H54 (cell line): Measurements from ENCODE around the gene ASPG.

Experiments used
- DNase-seq: peaks from one replicate; pipeline ENCODE4 v3.0.0; 2011; ENCODE audit warnings: low spot score, mixed read lengths; ENCODE audit not compliant: insufficient read length
- FAIRE-seq: peaks from 3 replicates; lab custom pipeline; 2011; peaks lifted over from hg19 to GRCh38; lab: Jason Lieb, UNC
- POLR2A ChIP-seq: IDR thresholded peaks from 2 replicates; pipeline ENCODE4 v1.6.1; 2011; ENCODE audit warnings: low read depth, mild to moderate bottlenecking, low read length

ASPG gene

GRCh38 chr14:104117341-104118005, 32.0 kb downstream of the ASPG start:
- FAIRE-seq (no peak), DNase-seq (no peak)
- TF ChIP-seq POLR2A = no peak

GRCh38 chr14:104118006-104118844, 32.7 kb downstream of the ASPG start:
- no peak for FAIRE-seq
- TF ChIP-seq POLR2A = no peak
- DNase-seq = no peak

- no peak for FAIRE-seq
- no peak for DNase-seq
- TF ChIP-seq POLR2A = no peak
Observed at GRCh38 chr14:104119119-104119487, 33.6 kb downstream of the ASPG start.

DNA sequence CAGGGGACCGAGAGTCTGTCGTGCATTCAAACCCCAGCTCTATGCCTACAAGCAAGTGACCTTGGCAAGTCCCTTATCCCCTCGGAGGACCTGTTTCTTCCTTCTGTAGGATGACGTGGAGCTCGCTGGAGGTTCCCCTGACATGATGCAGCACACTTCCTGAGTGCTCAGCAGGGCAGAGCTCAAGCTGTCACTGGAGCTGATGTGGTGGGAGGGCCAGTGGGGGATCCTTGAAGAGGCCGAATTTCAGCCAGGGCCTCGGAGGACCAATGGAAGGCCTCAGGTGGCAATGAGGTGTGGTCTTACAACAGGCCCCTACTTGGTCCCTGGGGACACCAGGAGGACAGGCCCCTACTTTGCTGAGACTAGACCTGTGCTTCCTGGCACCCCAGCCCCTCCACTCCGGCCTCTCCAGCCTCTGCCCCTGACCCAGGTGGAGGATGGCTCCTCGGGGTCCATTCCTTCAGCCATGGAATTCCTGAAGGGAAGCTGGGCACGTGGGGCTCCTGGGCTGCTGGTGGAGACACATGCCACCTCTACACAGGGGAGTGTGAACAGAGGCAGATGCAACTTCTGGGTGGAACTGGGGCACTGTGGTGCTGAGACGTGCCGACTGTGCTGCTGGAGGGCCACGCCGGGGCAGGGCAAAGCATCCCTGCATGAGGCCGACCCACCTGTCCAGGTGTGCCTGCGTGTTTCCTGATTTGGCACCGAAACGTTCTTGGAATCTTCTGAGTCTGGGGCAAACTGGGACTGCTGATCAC, 34.2 kb downstream of the ASPG start:
- DNase-seq (no peak), FAIRE-seq (no peak)
- no peak for TF ChIP-seq POLR2A

DNA sequence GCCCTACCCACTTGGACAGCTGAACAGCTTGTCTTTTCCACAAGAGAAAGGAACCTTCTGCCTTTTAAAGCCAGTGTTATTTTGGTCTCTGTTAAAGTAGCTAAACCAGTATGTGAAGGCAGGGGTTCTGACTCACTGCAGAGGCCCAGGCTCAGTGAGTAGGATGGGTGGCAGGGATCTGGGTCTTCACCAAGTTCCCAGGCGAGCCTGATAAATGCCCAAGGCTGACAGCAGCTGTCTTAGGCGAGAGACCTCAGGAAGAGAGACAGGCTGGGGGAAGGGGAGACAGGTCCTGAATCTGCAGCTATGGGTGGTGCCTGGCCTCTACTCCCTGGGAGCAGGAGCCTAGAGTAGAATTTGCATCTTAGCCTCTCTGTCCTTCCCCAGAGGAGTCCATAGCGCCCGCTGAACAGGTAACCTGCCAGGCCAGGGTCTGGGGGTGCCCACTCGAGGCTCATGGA, 34.8 kb downstream of the ASPG start:
- FAIRE-seq (no peak), DNase-seq (no peak)
- TF ChIP-seq POLR2A = no peak

DNA sequence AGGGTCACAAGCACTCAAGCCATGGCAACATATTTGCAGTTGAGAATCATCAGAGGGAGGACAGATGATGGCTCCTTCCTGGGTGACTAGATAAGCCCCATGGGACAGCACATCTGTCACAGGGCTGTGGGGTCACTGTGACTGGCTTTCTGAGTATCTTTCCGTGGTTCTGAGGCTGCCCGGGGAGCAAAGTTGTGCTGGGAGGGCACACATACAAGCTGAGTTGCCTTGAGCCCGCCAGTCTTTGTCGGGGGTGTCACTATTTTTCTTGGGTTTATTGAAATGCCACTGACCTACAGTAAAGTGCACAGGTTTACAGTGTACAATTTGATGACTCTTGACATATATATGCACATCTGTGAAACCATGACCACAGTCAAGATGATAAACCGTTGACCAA, 35.6 kb downstream of the ASPG start:
- no peak for FAIRE-seq
- no peak for DNase-seq
- no peak for TF ChIP-seq POLR2A

DNA sequence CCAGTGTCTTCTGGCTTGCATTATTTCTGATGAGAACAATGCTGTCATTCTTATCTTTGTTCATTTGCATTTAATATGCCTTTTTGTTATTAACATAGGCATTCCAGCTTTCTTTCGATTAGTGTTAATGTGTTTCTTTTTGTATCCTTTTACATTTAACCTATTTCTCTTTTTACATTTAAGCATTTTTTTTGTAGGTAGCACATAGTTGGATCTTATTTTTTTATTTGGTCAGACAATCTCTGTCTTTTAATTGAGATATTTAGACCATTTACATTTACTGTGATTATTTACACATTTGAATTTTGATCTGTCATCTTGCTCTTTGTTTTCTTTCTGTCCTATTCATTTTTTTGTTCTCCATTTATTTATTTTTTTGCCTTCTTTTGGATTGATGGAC, 38.4 kb downstream of the ASPG start:
- TF ChIP-seq POLR2A = no peak
- FAIRE-seq (no peak), DNase-seq (no peak)

GRCh38 chr14:104125011-104125410, 39.5 kb downstream of the ASPG start:
- DNase-seq = no peak
- no peak for FAIRE-seq
- TF ChIP-seq POLR2A = no peak

DNA sequence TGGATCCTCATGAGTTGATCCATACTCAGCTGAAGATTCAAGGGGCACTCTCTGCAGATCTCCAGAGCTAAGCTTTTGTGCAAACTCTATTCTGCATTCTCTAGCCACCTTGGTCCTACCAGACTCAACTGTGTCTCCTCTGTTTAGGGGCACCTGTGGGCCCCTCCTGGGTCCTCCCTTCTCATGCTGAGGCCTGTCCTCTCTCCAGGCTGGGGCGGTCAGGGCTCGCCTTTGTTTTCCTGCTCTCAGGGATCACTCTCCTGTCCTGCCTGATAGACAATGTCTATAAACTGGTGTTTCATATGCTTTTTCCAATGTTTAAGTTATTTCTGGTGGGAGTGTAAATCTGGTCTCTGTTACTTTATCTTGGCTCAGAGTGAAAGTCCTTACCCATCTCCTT, 41.3 kb downstream of the ASPG start:
- no peak for FAIRE-seq
- TF ChIP-seq POLR2A = no peak
- no peak for DNase-seq

- TF ChIP-seq POLR2A = no peak
- FAIRE-seq (no peak), DNase-seq (no peak)
Observed at GRCh38 chr14:104128981-104129380, 43.5 kb downstream of the ASPG start.

DNA sequence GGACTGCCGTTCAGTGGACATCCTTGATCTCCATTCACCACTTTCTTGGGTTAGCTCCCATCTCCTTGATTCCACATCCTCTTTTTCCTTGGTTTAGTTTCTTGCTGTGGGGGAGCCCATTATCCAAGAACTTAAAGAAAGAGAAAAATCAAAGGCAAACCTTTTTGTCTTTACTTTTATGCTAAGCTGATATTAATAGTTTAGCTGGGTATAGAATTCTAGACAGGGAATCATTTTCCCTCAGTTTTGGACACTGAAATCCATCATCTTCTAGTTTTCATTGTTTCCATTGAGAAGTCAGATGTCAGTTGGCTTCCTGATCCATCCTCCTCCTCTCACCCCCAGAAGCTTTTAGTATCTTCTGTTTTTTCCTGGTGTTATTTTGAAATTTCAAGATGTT, 44.1 kb downstream of the ASPG start:
- no peak for DNase-seq
- no peak for TF ChIP-seq POLR2A
- no peak for FAIRE-seq

- DNase-seq (peak; percentile 56), FAIRE-seq (no peak)
- TF ChIP-seq POLR2A = no peak
Observed at GRCh38 chr14:104130974-104131651, 45.6 kb downstream of the ASPG start.

DNA sequence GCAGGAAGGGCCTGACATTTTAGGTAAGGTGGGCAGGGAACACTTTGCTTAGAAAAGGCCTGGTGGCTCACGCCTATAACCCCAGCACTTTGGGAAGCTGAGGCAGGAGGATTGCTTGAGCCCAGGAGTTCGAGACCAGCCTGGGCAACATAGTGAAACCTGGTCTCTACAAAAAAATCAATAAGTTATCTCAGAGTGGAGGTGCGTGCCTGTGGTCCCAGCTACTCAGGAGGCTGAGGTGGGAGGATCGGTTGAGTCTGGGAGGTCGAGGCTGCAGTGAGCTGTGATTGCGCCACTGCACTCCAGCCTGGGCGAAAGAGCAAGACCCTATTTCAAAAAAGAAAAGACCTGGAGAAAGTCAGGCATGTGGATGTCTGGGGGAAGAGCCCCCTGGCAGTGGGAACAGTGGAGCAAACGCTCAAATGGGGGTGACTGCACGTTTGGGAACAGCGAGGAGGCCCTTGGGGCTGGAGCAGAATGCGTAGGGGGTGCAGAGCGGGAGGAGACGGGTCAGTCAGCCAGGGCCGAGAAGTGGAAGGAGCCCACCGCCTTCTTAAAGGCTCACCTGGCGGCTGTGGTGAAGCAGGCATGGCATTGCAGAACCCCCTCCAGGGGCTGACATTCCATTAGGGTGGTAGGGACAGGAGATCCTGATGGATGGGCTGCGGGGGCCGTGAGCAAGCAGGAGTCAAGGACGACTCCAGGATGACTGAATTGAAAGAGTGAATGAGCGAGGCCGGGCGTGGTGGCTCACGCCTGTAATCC, 46.6 kb downstream of the ASPG start:
- FAIRE-seq (no peak), DNase-seq (no peak)
- no peak for TF ChIP-seq POLR2A
